HepG2 (cell line): ENCODE measurements around the gene CEP131. TPM values are rescaled to one million over a fixed set of nuclear protein-coding genes. Genes with fewer than 3 reads are reported as not detected.

Source experiments
- ADNP ChIP-seq: sonication (generic); formaldehyde crosslinking; IDR thresholded peaks from 2 replicates; pipeline ENCODE4 v1.4.0; 2020; ENCODE audit warnings: missing genetic modification reagents
- CBFB ChIP-seq: sonication (generic); formaldehyde crosslinking; IDR thresholded peaks from 2 replicates; pipeline ENCODE4 v1.4.0; 2020; ENCODE audit warnings: missing genetic modification reagents
- EEA1 ChIP-seq: sonication (generic); formaldehyde crosslinking; IDR thresholded peaks from 2 replicates; pipeline ENCODE4 v1.5.1; 2020; ENCODE audit warnings: mild to moderate bottlenecking, missing genetic modification reagents, borderline replicate concordance
- GPBP1L1 ChIP-seq: sonication (generic); formaldehyde crosslinking; IDR thresholded peaks from 2 replicates; pipeline ENCODE4 v1.5.0; 2020; ENCODE audit warnings: mild to moderate bottlenecking, missing genetic modification reagents
- KMT2A ChIP-seq: sonication (generic); formaldehyde crosslinking; IDR thresholded peaks from 2 replicates; pipeline ENCODE4 v1.4.0; 2020; ENCODE audit warnings: missing genetic modification reagents
- MEIS1 ChIP-seq: sonication (generic); formaldehyde crosslinking; IDR thresholded peaks from 2 replicates; pipeline ENCODE4 v1.9.0; 2021; ENCODE audit warnings: mild to moderate bottlenecking, missing genetic modification reagents, moderate library complexity, borderline replicate concordance
- MLX ChIP-seq: IDR thresholded peaks from 2 replicates; pipeline ENCODE4 v1.6.1; 2016
- NCOR1 ChIP-seq: fragments of 200-600 bp; sonication (generic); IDR thresholded peaks from 2 replicates; pipeline ENCODE4 v1.7.0; 2017; ENCODE audit warnings: antibody characterized with exemption, low read length, borderline replicate concordance
- RXRA ChIP-seq: sonication (generic); formaldehyde crosslinking; IDR thresholded peaks from 2 replicates; pipeline ENCODE4 v1.5.1; 2020; ENCODE audit warnings: missing genetic modification reagents
- SP1 ChIP-seq, 2 experiments: fragments of 450-650 bp in 1 of 2; sonication (generic) in 1 of 2; formaldehyde crosslinking in 1 of 2; IDR thresholded peaks; 2 replicates each; pipeline versions ENCODE4 v1.4.0 to v1.6.1; 2016 to 2020; ENCODE audit warnings: missing genetic modification reagents in 1 of 2
- SUZ12 ChIP-seq: fragments of 150-350 bp; IDR thresholded peaks from 2 replicates; pipeline ENCODE4 v1.6.1; 2014; ENCODE audit warnings: low read depth, low read length
- TERF1 ChIP-seq: sonication (generic); formaldehyde crosslinking; IDR thresholded peaks from 2 replicates; pipeline ENCODE4 v1.8.0; 2022; ENCODE audit warnings: mild to moderate bottlenecking, missing genetic modification reagents, moderate library complexity
- TGIF2 ChIP-seq: IDR thresholded peaks from 2 replicates; pipeline ENCODE4 v1.6.1; 2016; ENCODE audit warnings: control low read depth, missing compliant biosample characterization
- YY1 ChIP-seq: IDR thresholded peaks from 2 replicates; pipeline ENCODE4 v1.6.1; 2011; ENCODE audit warnings: low read length, low read depth, moderate library complexity, mild to moderate bottlenecking; ENCODE audit not compliant: insufficient read depth, insufficient replicate concordance
- ZMYM3 ChIP-seq: sonication (generic); formaldehyde crosslinking; IDR thresholded peaks from 2 replicates; pipeline ENCODE4 v1.5.1; 2020; ENCODE audit warnings: mild to moderate bottlenecking, missing genetic modification reagents
- ZNF205 ChIP-seq: IDR thresholded peaks from 2 replicates; pipeline ENCODE4 v1.6.1; 2018; ENCODE audit warnings: missing biosample characterization, missing genetic modification reagents
- ZNF326 ChIP-seq: sonication (generic); formaldehyde crosslinking; IDR thresholded peaks from 2 replicates; pipeline ENCODE4 v1.4.0; 2020; ENCODE audit warnings: missing genetic modification reagents, borderline replicate concordance
- ZNF329 ChIP-seq: sonication (generic); formaldehyde crosslinking; IDR thresholded peaks from 2 replicates; pipeline ENCODE4 v1.9.0; 2021; ENCODE audit warnings: low read depth, mild to moderate bottlenecking, missing genetic modification reagents
- ZNF451 ChIP-seq: sonication (generic); formaldehyde crosslinking; IDR thresholded peaks from 2 replicates; pipeline ENCODE4 v1.5.0; 2020; ENCODE audit warnings: mild to moderate bottlenecking, missing genetic modification reagents
- ZNF562 ChIP-seq: sonication (generic); formaldehyde crosslinking; IDR thresholded peaks from 2 replicates; pipeline ENCODE4 v1.8.0; 2022; ENCODE audit warnings: missing genetic modification reagents, borderline replicate concordance
- ZNF737 ChIP-seq: sonication (generic); formaldehyde crosslinking; IDR thresholded peaks from 2 replicates; pipeline ENCODE4 v1.5.0; 2020; ENCODE audit warnings: missing genetic modification reagents, mild to moderate bottlenecking, borderline replicate concordance
- ZSCAN9 ChIP-seq: IDR thresholded peaks from 2 replicates; pipeline ENCODE4 v1.6.1; 2016; ENCODE audit warnings: borderline replicate concordance
- polyA plus RNA-seq, 8 experiments: library from polyadenylated mRNA; depleted of rRNA in 3 of 8; stranded (reverse) in 7 of 8; unstranded in 1 of 8; fragments of >200 nt; fragmentation: Illumina TruSeq in 4 of 8; extraction: Trizol in 4 of 8; gene quantifications; 2 replicates each; pipeline versions ENCODE4 v1.2.1 to v1.2.3, GENCODE V29; 2011 to 2016; ENCODE audit warnings: low read depth in 4 of 8, missing spikeins in 1 of 8, mixed read lengths in 1 of 8; ENCODE audit not compliant: insufficient read depth in 1 of 8
- total RNA-seq, 5 experiments: library from RNA; depleted of rRNA; stranded (reverse); fragments of >200 nt; fragmentation: Illumina TruSeq; extraction: Trizol; gene quantifications; 2 replicates each; pipeline ENCODE4 v1.2.3, GENCODE V29; 2016; ENCODE audit warnings: low read depth in 1 of 5
- TF ChIP-seq, protein P1 (sequence below): sonication (generic); formaldehyde crosslinking; IDR thresholded peaks from 2 replicates; pipeline ENCODE4 v1.5.0; 2020; ENCODE audit warnings: mild to moderate bottlenecking, missing genetic modification reagents, moderate library complexity
- TF ChIP-seq, protein P2 (sequence below): sonication (generic); formaldehyde crosslinking; IDR thresholded peaks from 2 replicates; pipeline ENCODE4 v1.5.1; 2020; ENCODE audit warnings: mild to moderate bottlenecking, moderate library complexity, missing genetic modification reagents

Gene CEP131
- total and polyA plus RNA-seq, 2 of the 13 experiments (the other 11 are each of a cell fraction or from before 2014, with no cell fraction given), result 5.0 to 16.8 TPM

- TF ChIP-seq, protein P1, sequence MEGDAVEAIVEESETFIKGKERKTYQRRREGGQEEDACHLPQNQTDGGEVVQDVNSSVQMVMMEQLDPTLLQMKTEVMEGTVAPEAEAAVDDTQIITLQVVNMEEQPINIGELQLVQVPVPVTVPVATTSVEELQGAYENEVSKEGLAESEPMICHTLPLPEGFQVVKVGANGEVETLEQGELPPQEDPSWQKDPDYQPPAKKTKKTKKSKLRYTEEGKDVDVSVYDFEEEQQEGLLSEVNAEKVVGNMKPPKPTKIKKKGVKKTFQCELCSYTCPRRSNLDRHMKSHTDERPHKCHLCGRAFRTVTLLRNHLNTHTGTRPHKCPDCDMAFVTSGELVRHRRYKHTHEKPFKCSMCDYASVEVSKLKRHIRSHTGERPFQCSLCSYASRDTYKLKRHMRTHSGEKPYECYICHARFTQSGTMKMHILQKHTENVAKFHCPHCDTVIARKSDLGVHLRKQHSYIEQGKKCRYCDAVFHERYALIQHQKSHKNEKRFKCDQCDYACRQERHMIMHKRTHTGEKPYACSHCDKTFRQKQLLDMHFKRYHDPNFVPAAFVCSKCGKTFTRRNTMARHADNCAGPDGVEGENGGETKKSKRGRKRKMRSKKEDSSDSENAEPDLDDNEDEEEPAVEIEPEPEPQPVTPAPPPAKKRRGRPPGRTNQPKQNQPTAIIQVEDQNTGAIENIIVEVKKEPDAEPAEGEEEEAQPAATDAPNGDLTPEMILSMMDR, result no peak; the same call in 1 of the 2 replicates
- TF ChIP-seq, protein P2, sequence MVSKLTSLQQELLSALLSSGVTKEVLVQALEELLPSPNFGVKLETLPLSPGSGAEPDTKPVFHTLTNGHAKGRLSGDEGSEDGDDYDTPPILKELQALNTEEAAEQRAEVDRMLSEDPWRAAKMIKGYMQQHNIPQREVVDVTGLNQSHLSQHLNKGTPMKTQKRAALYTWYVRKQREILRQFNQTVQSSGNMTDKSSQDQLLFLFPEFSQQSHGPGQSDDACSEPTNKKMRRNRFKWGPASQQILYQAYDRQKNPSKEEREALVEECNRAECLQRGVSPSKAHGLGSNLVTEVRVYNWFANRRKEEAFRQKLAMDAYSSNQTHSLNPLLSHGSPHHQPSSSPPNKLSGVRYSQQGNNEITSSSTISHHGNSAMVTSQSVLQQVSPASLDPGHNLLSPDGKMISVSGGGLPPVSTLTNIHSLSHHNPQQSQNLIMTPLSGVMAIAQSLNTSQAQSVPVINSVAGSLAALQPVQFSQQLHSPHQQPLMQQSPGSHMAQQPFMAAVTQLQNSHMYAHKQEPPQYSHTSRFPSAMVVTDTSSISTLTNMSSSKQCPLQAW (CRISPR knock-in tag), result no peak
- no peak for TF ChIP-seq ZNF329 (CRISPR knock-in tag)
- no peak for TF ChIP-seq KMT2A (CRISPR knock-in tag)
- no peak for TF ChIP-seq ZSCAN9
- TF ChIP-seq CBFB (CRISPR knock-in tag), result no peak
- TF ChIP-seq TGIF2 (CRISPR knock-in tag), result no peak
- no peak for TF ChIP-seq MEIS1
- TF ChIP-seq RXRA (CRISPR knock-in tag), result 0 out of 2 replicates have a peak, but pooled peaks have one; percentile 11
- TF ChIP-seq ZNF451 (CRISPR knock-in tag), result no peak
- TF ChIP-seq ZNF737 (CRISPR knock-in tag), result no peak
- TF ChIP-seq TERF1 (CRISPR knock-in tag), result 0 out of 2 replicates have a peak, but pooled peaks have one; percentile 66
- no peak for TF ChIP-seq SUZ12
- no peak for TF ChIP-seq YY1
- no peak for TF ChIP-seq NCOR1
- TF ChIP-seq MLX (CRISPR knock-in tag), result no peak
- TF ChIP-seq SP1 (IDR thresholded peaks at IDR 0.05), result no peak
- no peak for TF ChIP-seq SP1 (CRISPR knock-in tag; IDR thresholded peaks at IDR 0.05)
- TF ChIP-seq EEA1 (CRISPR knock-in tag), result no peak
- no peak for TF ChIP-seq ADNP (CRISPR knock-in tag)
- TF ChIP-seq ZNF562 (CRISPR knock-in tag), result no peak
- TF ChIP-seq ZNF205 (CRISPR knock-in tag), result no peak
- no peak for TF ChIP-seq ZNF326 (CRISPR knock-in tag)
- no peak for TF ChIP-seq GPBP1L1
- TF ChIP-seq ZMYM3, result no peak
Measured at GRCh38 chr17:81238490-81238814, 15.7 kb upstream of the CEP131 start (continued).
